HTR-8/SVneo (cell line): ENCODE data around the gene IGDCC3.

Source experiments
- DNase-seq: peaks from one replicate; pipeline ENCODE4 v3.0.0; 2011; ENCODE audit warnings: low spot score, mixed read lengths; ENCODE audit not compliant: insufficient read length
- FAIRE-seq: peaks from 2 replicates; lab custom pipeline; 2011; peaks lifted over from hg19 to GRCh38; lab: Jason Lieb, UNC

The IGDCC3 gene

DNA sequence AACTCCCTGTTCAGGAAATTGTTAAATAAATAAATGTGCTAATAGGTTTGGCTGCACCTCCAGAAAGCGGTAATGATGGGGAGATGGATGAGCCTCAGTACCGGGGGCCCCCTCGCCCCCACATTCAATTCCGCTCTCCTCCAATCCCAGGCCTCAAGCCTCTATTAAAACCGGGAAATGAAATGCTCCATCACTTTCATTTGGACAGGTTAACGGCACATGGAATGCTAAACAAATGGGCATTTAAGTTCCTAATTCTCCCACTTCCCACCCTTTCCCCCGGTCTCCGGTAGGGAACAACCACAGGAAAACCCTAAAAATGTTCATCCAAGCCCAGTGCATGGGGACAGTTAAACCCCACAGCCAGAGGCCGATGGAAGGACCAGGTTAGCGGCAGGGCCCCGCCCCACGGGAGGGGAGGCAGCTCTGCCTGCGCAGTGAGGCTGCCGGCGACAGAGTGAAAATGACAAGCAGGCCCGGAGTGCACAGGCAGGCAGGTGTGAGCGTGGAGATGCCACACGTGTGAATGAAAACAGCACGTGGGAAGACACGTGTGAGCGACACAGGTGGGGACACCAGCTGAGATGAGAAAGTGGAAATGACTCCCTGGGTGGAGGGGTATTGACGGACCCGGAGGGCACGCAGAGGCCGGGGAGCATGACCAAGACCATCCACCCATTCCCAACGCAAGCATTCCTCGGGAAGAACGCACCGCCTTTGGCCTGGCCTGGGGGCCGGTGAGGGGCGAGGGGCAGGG, 45.2 kb downstream of the IGDCC3 start:
- FAIRE-seq (no peak), DNase-seq (no peak)

GRCh38 chr15:65331811-65332210, 46.0 kb downstream of the IGDCC3 start:
- FAIRE-seq: no peak

DNA sequence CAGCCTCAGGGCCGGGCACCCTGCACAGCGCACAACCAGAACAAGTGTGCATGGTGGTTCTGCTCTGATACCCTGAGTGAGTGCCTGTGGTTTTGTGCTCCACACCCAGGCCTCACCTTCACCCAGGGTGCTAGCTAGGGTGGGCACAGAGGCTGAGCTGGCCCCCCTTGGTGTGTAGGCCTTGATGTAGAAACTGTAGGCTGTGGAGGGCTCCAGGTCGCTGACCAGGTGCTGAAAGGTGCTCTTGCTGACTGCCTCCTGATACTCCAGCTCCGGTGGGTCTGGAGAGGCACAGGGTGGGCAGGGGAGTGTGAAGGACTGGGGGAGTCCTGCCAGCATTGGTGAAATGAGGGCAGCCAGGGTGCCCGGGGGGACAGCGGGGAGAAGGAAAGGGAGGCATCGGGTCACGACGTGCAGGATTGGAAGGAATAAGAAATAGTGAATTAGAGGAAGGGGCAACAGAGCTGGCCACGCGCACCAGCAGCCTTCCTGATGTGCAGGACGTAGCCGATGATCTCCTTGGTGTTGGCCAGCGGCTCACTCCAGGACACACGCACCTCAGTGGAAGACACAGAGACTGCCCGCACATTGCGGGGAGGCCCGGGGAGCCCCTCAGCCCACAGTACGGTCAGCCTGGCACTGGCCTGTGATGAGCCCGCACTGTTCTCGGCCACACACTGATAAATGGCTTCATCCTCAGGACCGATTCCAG, 46.7 kb downstream of the IGDCC3 start:
- FAIRE-seq (no peak), DNase-seq (no peak)

More at GRCh38 chr15:65331811-65332210, 46.0 kb downstream of the IGDCC3 start:
- DNase-seq: no peak

GRCh38 chr15:65329984-65330735, 47.6 kb downstream of the IGDCC3 start:
- no peak for FAIRE-seq

DNA sequence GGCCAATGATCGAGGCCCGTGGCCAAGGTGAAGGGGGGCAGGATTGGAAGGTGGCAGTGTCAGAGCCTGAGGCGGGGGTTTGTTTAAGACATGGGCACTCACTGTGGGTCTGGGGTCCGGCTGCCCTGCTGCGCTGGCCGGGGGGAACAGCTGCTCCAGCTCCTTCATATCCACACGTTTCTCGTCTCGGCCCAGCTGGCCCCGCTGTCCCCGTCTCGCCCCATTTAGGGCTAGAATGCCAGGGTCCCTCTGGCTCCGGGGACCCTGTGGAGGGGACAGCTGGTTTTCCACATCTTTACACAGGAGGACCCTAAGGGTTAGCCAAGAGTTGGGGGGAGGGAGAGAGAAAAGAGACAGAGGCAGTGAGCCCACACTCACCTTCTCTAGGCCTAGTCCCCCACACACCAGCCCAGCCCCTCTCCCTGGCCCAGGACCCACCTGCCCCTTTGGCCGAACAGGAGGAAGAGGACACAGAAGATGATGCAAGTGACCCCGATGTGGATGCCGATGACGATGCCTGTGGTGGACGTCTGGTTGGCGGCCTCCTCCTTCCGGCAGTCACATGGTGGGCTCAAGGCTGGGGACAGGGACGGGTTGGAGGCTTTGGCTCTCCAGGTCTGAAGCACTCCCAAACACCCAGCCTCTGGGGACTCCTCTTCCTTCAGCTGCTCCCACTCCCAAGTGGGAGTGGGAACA, 48.4 kb downstream of the IGDCC3 start:
- DNase-seq (no peak), FAIRE-seq (no peak)

More at GRCh38 chr15:65329984-65330735, 47.6 kb downstream of the IGDCC3 start:
- no peak for DNase-seq

- FAIRE-seq (no peak), DNase-seq (no peak)
Observed at GRCh38 chr15:65328506-65329287, 49.1 kb downstream of the IGDCC3 start.

DNA sequence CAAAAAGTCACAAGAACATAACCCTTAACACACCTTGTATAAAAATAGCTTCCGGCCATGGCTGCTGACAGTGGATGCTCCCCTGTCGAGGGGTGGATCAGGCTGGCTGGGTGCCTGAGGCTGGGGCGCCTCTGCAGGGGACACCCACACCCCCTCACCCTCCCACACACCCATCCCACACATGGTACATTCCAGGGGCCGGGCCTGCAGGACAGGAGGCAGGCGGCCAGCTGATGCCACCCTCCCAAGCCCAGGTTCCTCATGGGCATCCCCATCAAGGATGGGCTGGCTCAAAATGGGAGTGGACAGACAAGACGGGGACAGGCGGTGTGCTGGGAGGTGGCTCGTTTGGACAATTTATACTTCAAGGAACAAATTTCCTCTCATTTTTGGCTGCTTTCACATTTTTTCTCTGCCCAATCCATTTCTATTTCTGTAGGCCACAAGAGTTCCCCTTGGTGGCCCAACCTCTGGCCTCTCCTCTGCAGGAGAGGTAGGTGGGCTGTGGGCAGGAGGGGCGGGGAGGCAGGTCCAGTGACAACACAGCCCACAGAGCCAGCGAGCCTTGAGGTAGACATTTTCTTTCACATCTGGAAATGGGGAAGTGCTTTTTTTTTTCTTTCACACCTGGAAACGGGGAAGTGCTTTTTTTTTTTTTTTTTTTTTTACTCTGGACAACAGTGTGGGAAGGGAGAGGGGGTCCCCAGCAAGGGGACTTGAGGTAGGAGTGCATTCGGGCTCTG, 50.0 kb downstream of the IGDCC3 start:
- DNase-seq: no peak
- FAIRE-seq: no peak

- FAIRE-seq: no peak
- no peak for DNase-seq
Observed at GRCh38 chr15:65326818-65327217, 51.0 kb downstream of the IGDCC3 start.

- FAIRE-seq: no peak
- no peak for DNase-seq
Observed at GRCh38 chr15:65326117-65326526, 51.7 kb downstream of the IGDCC3 start.

DNA sequence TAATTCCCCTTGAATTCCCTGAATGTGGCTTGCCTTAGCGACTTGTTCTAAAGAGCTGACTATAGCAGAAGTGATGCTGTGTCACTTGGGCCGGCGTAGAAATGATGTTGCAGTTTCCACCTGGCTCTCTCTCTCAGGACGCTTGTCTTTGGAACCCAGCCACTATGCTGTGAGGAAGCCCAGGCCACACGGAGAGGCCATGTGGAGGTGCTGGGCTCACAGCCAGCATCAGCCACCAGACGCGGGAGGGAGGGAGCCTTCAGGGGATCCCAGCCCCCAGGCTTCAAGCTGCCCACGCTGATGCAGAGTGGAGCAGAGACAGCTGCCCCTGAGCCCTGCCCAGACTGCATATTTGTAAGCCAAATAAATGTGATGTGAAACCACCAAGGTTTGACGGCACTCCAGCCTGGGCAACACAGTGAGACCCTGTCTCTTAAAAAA, 54.7 kb downstream of the IGDCC3 start:
- DNase-seq (peak; percentile 43), FAIRE-seq (no peak)

DNA sequence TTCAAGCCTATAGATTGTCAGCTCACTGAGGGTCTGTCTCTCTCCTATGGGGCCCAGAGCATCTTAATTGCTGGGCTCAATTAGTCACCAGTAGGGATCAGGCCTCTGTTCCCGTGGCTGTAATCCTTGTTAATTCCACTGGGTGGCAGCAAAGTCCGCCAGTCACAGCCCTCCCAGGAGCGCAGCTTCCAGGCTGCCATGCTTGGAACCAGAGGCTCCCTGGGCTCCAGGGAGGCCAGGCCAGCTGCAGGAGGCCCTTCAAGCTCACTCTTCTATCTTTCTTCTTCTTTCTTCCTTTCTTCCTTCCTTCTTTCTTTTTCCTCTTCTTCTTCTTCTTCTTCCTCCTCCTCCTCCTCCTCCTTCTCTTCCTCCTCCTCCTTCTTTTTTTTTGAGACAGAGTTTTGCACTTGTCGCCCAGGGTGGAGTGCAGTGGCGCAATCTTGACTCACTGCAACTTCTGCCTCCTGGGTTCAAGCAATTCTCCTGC, 58.9 kb downstream of the IGDCC3 start:
- no peak for FAIRE-seq
- peak; percentile 87 for DNase-seq

GRCh38 chr15:65312400-65312916, 65.3 kb downstream of the IGDCC3 start:
- DNase-seq (no peak), FAIRE-seq (no peak)

- FAIRE-seq (no peak), DNase-seq (no peak)
Observed at GRCh38 chr15:65311760-65312159, 66.0 kb downstream of the IGDCC3 start.

DNA sequence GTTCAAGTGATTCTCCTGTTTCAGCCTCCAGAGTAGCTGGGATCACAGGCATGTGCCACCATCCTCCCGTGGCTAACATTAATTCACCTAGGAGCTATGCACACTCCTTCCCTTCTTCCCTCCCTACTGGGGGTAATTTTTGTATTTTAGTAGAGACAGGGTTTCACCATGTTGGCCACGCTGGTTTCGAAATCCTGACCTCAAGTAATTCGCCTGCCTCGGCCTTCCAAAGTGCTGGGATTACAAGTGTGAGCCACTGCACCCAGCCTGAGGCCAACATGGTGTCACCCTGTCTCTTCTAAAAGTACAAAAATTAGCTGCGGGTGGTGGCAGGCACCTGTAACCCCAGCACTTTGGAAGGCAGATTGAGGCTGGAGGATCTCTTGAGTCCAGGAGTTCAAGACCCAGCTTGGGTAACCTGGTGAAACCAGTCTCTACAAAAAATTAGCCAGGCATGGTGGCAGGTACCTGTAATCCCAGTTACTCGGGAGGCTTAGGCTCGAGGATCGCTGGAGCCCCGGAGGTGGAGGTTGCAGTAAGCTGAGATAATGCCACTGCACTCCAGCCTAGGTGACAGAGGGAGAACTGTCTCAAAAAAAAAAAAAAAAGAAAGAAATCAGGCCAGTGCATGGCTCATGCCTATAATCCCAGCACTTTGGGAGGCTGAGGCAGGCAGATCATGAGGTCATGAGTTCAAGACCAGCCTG, 67.2 kb downstream of the IGDCC3 start:
- DNase-seq (no peak), FAIRE-seq (no peak)

GRCh38 chr15:65309882-65310418, 67.9 kb downstream of the IGDCC3 start:
- DNase-seq (no peak), FAIRE-seq (no peak)

- DNase-seq (no peak), FAIRE-seq (no peak)
Observed at GRCh38 chr15:65307978-65308377, 69.8 kb downstream of the IGDCC3 start.

DNA sequence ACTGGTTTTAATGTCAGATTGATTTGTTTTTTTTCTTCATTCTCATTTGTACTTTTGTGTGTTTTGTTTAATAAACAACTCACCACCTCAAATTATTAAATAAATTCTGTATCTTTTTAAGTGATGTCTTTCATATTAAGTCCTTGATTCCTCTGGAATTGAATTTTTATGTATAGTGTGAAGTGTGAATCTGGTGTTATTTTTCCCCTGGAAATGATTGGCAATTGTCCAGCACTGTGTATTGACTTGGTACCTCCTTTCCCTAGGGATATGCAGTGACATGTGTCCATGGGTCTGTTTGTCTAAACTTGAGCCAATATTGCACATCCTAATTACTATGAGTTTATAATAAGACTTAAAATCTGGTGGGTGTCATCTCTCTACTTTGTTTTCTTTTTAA, 71.3 kb downstream of the IGDCC3 start:
- FAIRE-seq (no peak), DNase-seq (no peak)

- FAIRE-seq: no peak
- no peak for DNase-seq
Observed at GRCh38 chr15:65305776-65306175, 72.0 kb downstream of the IGDCC3 start.
